HG02870 (cell line): Measurements from ENCODE around the gene SORBS2.
"Not testable (repeated sequence)": the region's sequence is repeated elsewhere in the genome, so short reads cannot be mapped to it uniquely, and the experiment has no call there.

Experiments
- ATAC-seq: cut with Tn5 transposase; IDR thresholded peaks from one replicate; pipeline ENCODE4 v1.9.1; 2021; ENCODE audit warnings: mild to moderate bottlenecking, moderate library complexity; ENCODE audit not compliant: unreplicated experiment

Gene SORBS2

GRCh38 chr4:185716577-185717376 is 95.2 kb downstream of the SORBS2 start:
- no peak for ATAC-seq

DNA sequence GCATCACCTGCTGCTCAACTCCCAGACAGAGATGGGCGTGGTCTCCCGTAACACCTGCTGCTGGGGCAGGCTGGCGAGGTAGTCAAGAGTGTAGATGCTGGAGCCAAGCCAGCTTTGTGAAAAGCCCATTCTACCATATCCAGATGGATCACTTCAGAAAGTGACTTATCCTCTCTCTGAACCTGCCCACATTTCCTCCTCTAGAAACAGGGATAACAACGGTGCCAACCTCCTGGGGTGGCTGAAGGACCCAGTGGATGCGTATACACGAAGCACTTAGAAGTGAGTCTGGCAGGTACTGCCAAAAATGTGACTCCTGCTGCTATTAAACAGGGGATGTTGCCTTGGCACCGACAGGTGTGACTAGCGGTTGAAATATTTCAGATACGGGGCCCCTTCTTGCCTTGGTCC is 95.8 kb downstream of the SORBS2 start:
- ATAC-seq: no peak

DNA sequence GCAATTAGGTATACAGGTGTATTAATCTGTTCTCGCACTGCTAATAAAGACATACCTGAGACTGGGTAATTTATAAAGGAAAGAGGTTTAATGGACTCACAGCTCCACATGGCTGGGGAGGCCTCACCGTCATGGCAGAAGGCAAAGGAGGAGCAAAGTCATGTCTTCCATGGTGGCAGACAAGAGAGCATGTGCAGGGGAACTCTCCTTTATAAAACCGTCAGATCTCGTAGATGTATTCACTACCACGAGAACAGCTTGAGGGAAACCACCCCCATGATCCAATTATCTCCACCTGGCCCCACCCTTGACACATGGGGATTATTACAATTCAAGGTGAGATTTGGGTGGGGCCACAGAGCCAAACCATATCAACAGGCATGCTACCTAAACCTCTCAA is 97.5 kb downstream of the SORBS2 start:
- not testable (repeated sequence) for ATAC-seq

DNA sequence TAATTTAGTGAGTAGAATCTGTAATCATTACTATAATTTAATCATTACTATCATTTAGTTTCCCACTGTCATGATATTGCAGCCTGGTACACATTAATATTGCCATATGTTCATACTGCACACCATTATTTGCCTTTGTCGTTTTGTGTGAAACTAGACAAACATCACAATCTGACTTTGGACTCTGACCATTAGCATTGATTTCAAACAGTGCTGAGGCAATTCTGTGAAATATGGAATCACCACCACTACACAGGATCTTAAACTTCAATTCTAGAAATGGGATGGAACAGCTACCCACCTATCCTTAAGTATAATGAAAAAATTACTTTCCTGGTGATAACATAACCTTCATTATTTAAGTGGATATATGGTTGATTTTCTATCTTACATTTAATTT is 98.3 kb downstream of the SORBS2 start:
- no peak for ATAC-seq

- no peak for ATAC-seq
Measured at GRCh38 chr4:185713272-185713671, 98.7 kb downstream of the SORBS2 start.

DNA sequence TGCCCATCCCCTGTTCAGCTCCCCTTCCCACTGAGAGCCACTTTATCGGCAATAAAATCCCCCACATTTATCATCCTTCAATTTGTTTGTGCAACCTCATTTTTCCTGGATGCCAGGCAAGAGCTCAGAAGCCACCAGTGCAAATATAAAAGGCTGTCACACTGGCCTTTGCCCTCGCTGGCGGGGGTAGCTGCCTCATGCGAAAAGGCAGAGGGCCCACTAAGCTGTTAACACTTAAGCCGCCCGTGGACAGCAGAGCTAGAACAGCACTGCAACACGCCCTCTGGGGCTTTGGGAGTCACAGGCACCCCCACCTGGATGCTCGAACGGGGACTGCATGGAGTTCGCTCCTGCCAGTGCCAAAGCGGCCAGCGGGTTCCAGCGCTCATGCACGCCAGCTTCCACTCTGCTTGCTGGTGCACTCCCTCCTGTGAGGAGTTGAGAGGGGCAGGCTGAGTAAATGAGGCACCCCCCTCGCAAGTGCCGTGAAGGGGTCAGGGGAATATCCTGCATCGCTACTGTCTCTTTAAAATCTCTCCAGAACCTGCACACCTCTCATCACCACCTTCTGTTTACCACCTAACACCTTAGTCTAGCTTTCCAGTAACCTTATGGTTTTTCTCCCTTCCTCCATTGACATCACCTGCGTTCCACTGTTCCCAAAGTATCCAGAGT is 99.5 kb downstream of the SORBS2 start:
- no peak for ATAC-seq

GRCh38 chr4:185711726-185712125 is 100.3 kb downstream of the SORBS2 start:
- ATAC-seq: no peak

DNA sequence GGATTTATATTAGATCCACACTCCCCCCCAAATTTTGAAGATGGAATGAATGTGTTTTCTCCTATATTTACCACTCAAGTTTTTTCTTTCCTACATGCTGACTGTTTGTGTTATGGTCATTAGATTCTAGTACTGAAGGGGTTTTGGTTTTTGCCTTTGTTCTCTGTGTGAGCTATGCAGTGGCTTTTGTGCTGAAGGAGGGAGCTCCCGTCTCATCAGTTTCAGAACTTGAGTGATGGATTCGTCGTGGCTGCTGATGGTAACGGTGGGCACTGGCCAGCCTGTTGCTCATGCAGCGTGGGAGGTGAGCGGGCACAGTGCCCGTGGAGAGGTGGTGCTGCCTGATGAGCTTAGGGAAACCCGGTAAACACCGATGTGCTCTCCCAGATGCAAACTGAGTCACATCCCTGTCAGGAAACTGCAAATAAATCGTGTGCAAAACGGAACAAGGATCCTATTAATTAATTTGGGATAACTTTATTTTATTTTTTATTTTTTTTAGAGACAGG is 101.5 kb downstream of the SORBS2 start:
- ATAC-seq: no peak

- ATAC-seq: no peak
Measured at GRCh38 chr4:185709802-185710486, 102.0 kb downstream of the SORBS2 start.

DNA sequence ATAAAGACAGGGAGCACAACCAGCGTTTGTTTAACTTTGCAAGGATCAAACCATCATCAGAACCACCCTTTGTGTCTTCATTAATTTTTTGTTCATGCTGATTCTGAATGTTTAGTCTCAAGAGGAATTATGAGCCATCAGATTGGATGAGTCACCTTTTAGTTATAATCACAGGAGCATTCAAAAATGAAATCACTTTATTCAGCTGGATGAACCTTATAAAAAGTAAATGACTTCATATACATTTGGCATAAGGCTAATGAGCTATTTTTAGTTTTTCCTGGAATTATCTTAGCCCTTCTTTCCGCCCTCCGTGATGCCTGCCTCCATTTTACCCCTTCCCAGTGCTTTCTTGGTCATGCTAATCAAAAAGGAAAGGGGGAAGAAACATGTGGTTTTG is 103.6 kb downstream of the SORBS2 start:
- no peak for ATAC-seq

GRCh38 chr4:185707622-185708021 is 104.4 kb downstream of the SORBS2 start:
- not testable (repeated sequence) for ATAC-seq

DNA sequence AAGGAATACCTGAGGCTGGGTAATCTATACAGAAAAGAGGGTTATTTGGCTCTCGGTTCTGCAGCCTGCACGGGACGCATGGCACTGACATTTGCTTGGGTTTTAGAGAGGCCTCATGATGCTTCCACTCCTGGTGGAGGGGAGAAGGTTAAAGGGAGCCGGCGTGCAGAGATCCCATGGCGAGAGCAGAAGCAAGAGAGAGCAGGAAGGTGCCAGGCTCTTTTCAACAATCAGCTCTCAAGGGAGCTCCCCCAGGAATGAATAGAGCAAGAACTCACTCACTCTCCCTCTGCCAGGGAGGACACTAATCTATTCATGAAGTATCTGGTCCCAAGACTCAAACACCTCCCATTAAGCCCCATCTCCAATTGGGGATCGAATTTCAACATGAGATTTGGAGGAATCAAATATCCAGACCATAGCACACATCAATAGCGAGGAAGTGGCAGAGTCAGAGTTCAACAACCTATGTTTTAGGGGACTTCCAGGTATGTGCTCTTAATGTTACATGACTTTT is 109.8 kb downstream of the SORBS2 start:
- no peak for ATAC-seq

- no peak for ATAC-seq
Measured at GRCh38 chr4:185700630-185701029, 111.4 kb downstream of the SORBS2 start.

DNA sequence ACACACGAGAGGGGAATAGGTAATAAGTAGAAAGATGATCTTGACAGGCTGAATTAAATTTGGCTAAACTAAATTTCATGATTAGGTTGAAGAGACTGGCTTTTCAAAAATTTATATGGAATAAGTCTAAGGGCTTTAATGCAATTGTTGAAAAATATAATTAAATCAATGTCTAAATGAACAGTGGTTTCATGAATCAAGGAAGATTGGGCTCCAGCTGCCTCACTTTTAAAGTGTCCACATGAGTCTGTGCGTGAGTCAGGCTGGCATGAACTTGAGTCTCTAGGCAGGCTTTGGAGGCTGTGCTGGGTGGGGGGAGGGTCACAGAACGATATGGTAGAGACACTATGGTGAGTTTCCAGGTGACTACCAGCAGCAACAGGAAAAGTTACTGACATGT is 111.9 kb downstream of the SORBS2 start:
- ATAC-seq: no peak

- ATAC-seq: no peak
Measured at GRCh38 chr4:185697488-185697887, 114.5 kb downstream of the SORBS2 start.

DNA sequence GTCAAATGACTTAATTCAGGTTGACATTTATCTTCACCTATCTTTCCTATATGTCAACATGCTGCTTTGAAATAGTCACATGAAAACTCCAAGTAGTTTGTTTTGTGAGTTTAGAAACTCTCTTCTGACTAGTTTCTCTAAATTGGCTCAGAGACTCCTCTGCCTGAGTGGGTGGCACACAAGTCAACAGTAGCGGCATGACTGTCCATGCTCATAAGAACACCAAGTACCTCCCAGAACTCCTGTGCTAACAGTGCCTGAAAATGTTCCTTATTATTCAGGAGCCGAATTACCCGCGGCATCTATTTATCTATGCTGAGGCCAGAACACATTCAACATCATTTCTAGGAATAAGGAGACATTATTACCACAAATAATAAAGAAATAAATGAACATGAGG is 116.3 kb downstream of the SORBS2 start:
- ATAC-seq: no peak

DNA sequence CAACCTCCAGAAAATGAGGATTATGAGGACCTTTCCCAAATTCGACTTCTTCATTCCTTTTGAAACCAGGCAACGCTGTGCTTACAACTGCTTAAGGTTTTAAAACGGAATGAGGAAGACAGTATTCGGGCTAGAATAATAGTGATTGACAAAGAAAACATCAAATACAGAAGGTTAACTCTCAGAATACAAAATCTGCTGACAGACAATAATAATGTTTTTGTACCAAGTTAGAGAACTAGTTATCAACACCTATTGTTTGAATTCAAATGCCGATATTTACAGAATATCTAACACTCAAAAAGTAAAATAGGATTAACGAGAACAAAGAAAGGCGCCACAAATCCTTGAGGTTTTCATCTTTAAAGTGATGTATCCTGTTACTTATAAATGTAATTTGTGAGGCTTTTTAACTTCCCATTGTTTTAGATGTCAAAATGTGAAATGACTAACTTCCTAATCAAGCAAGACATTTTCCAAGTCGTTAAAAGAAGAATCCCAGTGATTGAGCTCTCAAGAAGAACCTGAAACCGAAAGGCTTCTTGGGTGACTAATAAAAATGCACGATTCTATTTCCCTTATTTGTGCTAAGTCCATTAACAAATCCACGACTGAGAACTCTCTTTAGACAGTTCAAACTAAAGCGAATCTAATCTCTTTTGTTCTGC is 118.3 kb downstream of the SORBS2 start:
- no peak for ATAC-seq

DNA sequence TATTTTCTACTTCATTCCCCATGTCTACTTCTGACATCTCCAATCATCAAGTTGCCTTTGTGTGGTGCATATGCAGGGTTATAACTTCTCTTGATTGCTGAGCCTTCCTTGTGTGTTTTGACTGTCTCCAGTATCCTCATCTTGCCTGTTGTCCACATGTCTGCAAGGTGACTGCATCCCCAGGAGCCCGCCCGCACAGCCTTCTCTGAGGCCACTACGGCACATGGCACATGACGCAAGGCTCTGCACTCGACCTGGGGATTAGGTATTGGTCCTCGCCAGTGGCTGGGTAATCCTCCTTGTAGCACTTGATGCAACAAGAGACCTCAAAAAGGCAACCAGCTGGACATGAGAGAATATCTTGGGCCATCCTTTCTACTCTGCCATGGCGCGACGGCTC is 122.6 kb downstream of the SORBS2 start:
- no peak for ATAC-seq

DNA sequence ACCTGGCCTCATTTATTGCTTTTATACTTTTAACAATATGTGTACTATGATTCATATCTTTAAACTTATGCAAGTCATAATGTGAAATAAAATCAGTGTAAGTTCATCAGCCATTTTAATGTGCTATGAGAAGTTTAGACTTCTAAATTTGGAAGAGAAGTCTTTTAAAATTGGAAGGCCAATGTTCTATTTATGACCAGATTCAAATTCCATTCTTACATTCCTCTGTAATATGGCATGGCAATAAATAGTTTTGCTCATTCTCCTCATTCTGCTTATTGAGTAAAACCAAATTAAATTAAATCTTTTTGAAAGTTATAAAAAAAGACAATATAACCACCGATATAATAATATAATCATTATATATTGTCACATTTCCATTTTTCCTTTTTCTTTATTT is 126.2 kb downstream of the SORBS2 start:
- no peak for ATAC-seq

GRCh38 chr4:185683896-185684295 is 128.1 kb downstream of the SORBS2 start:
- no peak for ATAC-seq

- ATAC-seq: no peak
Measured at GRCh38 chr4:185683222-185683621, 128.8 kb downstream of the SORBS2 start.
